HL-60 (cell line): ENCODE results near the gene HPS3.

Experiments used
- POLR2AphosphoS5 ChIP-seq: IDR thresholded peaks from 2 replicates; pipeline ENCODE4 v1.6.1; 2012; ENCODE audit warnings: low read depth
- SPI1 ChIP-seq: IDR thresholded peaks from 2 replicates; pipeline ENCODE4 v1.6.1; 2012; ENCODE audit warnings: low read depth, mild to moderate bottlenecking, borderline replicate concordance
- TF ChIP-seq, protein P1 (sequence below): IDR thresholded peaks from one replicate; pipeline ENCODE4 v1.5.1; 2011; ENCODE audit warnings: low read length, control low read depth, inconsistent platforms; ENCODE audit not compliant: insufficient read depth
- TF ChIP-seq, protein P2 (sequence below): IDR thresholded peaks from 2 replicates; pipeline ENCODE4 v1.6.1; 2012; ENCODE audit warnings: low read depth; ENCODE audit not compliant: insufficient replicate concordance

DNA sequence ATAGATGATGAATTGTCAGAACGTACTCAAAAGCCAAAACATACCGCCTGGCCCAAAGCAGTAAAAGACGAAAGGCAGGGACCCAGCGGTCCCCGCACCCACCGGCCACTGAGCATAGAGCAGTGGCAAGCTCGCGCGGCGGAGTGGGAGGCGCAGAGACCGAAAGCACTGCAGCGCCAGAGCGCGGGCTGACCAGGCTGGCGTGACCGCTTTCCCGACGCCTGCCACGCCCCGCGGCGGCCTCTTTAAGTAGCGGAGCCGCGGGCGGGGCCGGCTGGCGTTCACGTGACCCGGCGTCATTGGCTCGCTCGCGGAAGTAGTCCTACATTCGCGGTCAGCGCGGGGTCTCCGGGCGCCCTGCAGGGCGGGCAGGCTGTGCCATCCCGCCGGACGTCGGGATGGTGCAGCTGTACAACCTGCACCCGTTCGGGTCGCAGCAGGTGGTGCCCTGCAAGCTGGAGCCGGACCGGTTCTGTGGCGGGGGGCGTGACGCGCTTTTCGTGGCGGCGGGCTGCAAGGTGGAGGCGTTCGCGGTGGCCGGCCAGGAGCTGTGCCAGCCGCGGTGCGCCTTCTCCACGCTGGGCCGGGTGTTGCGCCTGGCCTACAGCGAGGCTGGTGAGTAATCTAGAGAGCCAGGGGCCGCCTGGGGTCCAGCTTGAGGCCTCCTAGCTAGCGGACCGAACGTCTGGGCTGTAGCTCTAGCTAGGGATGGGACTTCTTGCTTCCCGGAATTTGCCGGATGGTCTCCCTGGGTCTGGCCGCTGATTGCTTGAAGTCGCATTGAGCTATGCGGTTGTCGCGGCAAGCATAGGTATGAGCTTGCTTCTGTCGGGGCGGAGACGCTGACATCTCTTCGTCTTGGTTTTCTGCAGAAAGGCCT is at the start of gene HPS3:
- TF ChIP-seq, protein P1, sequence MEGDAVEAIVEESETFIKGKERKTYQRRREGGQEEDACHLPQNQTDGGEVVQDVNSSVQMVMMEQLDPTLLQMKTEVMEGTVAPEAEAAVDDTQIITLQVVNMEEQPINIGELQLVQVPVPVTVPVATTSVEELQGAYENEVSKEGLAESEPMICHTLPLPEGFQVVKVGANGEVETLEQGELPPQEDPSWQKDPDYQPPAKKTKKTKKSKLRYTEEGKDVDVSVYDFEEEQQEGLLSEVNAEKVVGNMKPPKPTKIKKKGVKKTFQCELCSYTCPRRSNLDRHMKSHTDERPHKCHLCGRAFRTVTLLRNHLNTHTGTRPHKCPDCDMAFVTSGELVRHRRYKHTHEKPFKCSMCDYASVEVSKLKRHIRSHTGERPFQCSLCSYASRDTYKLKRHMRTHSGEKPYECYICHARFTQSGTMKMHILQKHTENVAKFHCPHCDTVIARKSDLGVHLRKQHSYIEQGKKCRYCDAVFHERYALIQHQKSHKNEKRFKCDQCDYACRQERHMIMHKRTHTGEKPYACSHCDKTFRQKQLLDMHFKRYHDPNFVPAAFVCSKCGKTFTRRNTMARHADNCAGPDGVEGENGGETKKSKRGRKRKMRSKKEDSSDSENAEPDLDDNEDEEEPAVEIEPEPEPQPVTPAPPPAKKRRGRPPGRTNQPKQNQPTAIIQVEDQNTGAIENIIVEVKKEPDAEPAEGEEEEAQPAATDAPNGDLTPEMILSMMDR = no peak
- TF ChIP-seq POLR2AphosphoS5 (peak; percentile 78; the same call in 1 of the 2 replicates), SPI1 (no peak)
- TF ChIP-seq, protein P2, sequence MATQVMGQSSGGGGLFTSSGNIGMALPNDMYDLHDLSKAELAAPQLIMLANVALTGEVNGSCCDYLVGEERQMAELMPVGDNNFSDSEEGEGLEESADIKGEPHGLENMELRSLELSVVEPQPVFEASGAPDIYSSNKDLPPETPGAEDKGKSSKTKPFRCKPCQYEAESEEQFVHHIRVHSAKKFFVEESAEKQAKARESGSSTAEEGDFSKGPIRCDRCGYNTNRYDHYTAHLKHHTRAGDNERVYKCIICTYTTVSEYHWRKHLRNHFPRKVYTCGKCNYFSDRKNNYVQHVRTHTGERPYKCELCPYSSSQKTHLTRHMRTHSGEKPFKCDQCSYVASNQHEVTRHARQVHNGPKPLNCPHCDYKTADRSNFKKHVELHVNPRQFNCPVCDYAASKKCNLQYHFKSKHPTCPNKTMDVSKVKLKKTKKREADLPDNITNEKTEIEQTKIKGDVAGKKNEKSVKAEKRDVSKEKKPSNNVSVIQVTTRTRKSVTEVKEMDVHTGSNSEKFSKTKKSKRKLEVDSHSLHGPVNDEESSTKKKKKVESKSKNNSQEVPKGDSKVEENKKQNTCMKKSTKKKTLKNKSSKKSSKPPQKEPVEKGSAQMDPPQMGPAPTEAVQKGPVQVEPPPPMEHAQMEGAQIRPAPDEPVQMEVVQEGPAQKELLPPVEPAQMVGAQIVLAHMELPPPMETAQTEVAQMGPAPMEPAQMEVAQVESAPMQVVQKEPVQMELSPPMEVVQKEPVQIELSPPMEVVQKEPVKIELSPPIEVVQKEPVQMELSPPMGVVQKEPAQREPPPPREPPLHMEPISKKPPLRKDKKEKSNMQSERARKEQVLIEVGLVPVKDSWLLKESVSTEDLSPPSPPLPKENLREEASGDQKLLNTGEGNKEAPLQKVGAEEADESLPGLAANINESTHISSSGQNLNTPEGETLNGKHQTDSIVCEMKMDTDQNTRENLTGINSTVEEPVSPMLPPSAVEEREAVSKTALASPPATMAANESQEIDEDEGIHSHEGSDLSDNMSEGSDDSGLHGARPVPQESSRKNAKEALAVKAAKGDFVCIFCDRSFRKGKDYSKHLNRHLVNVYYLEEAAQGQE = no peak
